Stimulated activated CD4-positive, alpha-beta T cell treated with anti-CD3 and anti-CD28 coated beads, Interleukin-1b, Interleukin-23, amount 100 ng/mL, for 48 hours (primary cell): ENCODE data around the gene KIF11.
"Not testable (repeated sequence)": the region's sequence is repeated elsewhere in the genome, so short reads cannot be mapped to it uniquely, and the experiment has no call there.

Experiments used
- DNase-seq: peaks from one replicate; pipeline ENCODE4 v3.0.0-alpha.2; 2020

The KIF11 gene

DNA sequence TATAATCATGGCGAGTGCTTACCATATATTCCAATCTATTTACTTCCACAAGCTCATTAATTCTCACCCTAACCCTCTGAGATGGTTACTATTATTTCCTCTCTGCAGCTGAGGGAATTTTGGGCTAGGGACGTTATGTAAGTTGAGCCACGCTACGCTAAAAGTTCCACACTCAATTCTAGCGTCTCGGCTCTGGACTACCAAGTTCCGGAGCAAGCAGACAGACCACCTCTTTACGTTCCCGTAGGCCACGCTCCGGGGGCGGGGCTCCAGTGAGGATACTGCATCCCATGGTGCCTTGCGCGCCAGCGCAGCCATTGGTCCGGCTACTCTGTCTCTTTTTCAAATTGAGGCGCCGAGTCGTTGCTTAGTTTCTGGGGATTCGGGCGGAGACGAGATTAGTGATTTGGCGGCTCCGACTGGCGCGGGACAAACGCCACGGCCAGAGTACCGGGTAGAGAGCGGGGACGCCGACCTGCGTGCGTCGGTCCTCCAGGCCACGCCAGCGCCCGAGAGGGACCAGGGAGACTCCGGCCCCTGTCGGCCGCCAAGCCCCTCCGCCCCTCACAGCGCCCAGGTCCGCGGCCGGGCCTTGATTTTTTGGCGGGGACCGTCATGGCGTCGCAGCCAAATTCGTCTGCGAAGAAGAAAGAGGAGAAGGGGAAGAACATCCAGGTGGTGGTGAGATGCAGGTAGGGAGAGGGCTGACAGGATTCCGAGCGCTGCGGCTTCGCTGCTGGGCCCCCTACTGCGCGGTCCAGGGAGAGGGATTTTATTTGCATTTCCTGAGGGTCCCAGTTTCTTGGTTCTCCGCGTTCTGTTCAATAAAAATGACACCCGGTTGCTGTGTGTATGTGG is at the start of gene KIF11:
KIF11 (plus strand) TSS at position 370 of the 858 bp plus-strand sequence; CDS start at position 616, 246 bp downstream.
- DNase-seq = peak; percentile 97

DNA sequence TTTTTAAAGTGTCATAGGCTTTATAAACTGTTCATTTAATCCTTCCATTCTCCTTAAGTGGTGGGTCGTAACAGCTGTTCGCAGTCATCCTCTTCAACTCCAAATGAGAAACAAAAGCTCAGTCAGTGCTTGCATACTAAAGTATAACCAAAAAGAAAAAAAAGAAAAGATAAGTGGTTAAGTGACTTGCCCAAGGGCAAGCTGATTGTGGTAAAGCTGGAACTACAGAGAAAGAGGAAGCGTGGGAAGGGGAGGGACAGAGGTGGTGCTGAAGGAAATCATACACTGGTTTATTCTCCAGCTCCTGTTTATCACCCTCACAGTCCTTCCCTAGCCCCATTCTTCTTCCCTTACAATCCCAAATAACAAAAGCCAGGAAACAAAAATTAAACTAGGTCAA is 48.6 kb upstream of the KIF11 start:
- DNase-seq = no peak

DNA sequence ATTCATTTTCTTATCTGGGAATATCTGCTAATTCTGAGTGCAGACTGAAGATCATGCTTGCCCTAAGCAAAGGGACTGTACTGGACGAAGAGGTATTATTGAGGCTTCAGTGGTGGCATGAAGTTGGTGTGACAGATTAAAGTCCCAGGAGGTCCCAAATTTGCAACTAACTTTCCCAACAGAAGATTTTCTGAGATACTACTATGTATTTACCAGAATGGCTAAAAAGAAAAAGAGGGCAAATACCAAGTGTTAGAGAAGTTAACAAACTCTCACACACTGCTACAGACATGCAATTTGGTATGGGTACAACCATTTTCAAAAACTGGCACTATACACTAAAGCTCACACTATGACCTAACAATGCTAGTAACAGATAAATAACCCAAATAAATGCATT is 47.4 kb upstream of the KIF11 start:
- DNase-seq = no peak

DNA sequence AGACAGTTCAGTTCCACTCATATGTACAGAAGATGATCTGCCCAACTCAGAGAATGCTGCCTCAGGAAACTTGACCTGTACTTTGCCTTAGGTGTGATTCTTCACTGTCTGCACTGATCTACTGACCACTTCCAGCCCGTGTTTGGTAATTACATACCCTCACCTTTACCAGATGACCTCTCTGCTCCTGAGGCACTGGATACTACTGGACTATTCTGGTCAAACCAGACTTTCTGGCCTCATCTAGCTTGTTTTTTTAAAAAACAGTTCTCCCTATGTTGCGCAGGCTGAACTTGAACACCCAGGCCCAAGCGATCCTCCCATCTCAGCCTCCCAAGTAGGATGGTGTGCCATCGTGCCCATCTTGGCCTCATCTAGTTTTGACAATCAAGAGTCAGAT is 45.3 kb upstream of the KIF11 start:
- no peak for DNase-seq

DNA sequence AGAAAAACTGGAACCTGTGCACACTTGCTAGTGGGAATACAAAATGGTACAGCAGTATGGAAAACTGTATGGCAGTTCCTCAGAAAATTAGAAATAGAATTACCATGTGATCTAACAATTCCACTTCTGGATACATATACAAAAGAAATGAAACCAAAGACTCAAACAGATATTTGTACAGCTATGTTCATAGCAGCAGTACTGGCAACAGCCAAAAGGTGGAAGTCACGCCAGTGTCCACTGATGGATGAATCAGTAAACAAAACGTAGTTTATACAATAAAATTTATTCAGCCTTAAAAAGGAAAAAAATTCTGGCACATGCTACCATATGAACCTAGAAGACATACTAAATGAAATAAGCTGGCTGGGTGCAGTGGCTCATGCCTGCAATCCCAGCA is 42.0 kb upstream of the KIF11 start:
- DNase-seq = no peak

DNA sequence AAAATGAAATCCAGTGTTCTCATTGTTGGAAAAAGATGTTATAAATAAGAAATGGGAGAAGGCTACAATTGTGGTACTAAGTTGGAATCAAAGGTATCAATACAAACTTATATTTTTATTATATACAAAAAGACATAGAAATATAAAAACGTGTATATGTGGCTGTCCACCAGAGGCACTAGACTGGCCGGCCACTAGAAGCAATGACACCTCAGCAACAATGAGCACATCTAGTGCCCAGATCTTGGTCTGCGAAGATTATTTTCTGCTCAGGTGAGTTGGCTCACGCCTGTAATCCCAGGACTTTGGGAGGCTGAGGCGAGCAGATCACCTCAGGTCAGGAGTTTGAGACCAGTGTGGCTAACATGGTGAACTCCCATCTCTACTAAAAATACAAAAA is 40.6 kb upstream of the KIF11 start:
- no peak for DNase-seq

DNA sequence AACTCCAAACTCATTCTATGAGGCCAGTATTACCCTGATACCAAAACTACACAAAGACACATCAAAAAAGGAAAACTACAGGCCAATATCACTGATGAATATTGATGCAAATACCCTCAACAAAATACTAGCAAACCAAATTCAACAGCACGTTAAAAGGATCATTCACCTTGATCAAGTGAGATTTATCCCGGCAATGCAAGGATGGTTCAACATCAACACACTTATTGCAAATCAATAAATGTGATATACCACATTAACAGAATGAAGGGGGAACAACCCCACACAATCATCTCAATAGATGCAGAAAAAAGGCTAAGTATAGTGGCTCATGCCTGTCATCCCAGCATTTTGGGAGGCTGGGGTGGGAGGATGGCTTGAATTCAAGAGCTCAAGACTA is 39.0 kb upstream of the KIF11 start:
- DNase-seq = no peak

DNA sequence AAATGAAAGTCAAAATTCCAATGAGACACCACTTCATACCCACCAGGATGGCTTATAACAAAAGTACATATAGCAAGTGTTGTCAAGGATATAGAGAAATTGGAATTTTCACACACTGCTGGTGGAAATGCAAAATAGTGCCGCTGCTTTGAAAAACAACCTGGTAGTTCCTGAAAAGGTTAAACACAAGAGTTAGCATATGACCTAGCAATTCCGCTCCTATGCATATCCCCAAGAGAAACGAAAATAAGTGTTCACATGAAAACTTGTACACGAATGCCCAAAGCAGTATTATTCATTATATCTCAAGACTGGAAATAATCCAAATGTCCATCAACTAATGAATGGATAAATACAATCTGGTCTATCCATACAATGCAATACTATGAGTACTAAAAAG is 33.9 kb upstream of the KIF11 start:
- DNase-seq = no peak

DNA sequence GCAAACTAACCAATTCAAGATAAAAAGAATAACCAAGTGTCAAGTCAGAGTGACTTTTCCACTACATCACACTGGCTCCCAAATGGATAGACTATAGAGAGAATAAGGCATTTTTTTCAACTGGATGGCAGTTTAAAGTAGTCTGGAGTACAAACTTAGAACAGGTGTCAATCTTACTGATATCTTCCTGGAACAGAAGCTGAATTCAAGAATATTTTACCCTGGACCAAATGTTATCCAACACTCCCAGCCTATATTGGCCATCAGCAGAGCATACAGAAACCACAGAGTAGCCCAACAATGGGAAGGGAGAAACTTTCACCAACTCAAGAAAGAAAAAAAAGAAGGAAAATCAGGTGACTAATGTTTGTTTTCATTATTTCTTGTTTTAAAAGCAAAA is 30.5 kb upstream of the KIF11 start:
- DNase-seq = no peak

DNA sequence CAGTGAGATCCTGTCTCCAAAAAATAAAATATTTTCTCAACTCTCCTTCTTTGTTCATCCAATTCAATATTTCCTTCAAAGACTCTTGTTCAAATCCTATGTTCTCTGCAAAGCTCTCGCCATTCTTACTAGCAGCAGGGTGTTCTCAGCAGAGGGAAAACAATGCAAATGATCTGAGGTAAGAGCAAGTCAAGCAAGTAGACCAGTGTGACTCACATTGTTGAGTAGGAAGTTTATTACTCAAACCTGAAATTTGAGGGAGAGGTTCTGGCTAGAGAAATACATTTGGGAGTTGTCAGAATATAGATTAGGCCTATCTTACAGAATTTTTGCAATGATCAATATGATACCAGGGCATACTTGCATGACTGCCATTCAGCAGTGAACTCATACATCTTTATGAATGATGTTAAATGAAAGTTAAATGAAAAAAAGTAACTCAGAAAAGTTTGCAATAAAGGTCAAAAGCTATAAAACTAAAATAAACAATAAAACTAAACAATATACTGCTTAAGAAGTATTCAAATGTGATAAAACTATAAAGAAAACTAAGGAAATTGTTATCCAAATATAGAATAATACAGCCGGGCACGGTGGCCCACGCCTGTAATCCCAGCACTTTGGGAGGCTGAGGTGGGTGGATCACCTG is 24.9 kb upstream of the KIF11 start:
- DNase-seq = no peak

DNA sequence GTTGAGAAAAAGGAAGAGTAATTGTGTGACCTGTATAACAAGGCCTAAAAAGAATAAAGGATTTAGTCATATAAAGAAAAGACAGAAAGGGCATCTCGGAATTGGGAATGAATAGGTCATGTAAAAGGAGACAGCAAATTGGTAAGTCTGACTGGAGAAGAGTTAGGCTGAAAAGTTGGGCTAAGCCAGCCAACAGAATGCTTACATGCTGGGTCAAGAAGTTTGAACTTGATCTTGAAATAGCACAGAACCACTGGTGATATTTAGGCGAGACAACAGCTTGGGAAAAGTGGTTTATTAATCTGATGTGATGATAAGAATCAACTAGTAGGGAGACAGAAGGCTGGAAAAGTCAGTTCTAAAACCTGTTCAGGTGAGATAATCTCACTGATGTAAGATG is 23.9 kb upstream of the KIF11 start:
- no peak for DNase-seq

DNA sequence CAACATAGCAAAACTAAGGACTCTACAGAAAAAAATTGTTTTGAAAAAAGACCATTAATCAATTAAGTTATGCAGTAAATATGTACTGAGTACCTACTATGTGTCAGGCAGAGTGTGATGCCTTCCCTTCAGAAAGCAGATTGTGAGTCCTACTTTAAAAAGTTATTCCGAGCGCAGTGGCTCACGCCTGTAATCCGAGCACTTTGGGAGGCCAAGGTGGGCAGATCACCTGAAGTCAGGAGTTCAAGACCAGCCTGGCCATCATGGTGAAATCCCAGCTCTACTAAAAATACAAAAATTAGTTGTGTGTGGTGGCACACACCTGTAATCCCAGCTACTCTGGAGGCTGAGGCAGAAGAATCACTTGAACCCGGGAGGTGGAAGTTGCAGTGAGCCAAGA is 23.3 kb upstream of the KIF11 start:
- not testable (repeated sequence) for DNase-seq

DNA sequence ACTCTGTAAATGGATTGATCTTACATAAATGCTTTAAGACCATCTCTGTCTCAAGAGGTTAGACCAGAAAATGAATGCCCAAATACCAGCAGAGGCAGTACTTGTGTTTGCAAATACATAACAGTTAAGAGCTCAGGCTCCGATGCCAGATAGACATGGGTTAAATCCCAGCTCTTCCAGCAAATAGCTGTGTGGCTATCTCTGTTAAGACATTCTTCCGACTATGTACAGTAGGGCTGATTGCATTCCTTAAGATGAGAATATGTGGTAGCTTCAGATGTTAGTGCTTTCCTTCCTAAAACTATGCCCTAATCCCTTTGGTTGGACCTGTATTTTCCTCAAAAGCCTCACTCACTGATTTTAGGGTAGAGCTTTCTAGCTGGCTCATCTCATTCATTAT is 21.3 kb upstream of the KIF11 start:
- DNase-seq = no peak

DNA sequence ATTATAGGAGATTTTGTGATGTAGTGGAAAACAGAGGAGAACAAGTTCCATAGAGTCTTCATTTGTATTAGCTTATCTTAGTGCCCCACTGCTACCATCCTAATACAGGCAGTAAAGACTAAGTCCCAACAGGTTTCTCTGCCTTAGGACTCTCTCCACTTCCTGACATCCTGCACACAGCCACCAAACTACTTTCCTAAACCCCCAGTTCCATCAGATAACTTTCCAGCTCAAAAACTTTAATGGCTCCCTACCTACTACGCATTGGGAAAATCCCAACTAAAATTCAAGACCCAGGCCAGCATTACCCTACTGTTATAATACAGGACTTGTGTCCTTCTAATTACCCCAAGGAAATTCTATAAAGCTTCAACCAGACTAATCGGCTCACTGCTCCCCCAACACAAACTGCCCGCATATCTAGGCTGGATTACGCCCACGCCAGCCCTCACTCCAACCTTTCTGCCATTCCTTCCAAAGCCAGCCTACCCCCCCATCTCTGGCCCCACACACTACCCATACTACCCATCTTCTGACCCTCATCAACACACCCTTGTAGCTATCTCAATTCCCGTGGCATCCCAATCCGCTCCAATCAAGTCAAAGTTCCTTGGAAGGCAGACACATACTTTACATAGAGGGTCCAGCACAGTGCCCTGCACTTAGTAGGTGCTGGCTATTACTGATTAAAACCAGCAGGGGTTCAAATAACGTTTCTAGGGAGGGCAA is 20.4 kb upstream of the KIF11 start:
- DNase-seq = no peak

DNA sequence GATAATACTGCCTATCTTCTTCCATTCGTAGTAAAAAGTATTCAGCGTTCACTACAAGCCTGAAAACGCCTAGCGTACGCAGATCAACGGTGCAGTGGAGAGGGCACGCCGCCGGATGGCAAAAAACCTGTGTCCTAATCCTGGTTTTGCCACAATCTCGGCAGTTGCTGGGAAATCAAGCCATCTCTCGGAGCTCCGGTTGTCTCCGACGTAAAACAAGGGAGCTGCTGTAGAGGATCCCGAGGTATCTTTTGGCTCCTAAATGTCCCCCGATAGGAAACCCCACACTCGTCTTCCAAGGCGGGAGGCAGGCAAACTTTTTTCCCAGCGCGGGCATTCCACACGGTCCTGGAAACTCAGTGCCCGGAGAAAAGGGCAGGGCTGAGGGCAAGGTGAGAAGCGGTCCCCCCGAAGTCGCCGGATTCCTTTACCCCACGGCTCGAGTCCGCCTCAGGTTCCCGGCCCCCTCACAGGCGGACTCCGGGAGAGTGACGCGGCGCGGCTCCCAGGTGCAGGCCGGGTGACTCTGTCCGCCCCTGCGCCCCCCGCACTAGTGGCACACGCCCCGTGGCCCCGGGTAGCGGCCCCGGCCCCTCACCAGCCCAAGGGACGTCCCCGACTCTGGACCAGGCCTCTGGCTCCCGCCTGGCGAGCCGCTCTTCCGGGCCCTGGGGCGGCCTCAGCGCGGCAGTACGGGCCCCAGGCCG is 19.7 kb upstream of the KIF11 start:
- peak; percentile 50 for DNase-seq

DNA sequence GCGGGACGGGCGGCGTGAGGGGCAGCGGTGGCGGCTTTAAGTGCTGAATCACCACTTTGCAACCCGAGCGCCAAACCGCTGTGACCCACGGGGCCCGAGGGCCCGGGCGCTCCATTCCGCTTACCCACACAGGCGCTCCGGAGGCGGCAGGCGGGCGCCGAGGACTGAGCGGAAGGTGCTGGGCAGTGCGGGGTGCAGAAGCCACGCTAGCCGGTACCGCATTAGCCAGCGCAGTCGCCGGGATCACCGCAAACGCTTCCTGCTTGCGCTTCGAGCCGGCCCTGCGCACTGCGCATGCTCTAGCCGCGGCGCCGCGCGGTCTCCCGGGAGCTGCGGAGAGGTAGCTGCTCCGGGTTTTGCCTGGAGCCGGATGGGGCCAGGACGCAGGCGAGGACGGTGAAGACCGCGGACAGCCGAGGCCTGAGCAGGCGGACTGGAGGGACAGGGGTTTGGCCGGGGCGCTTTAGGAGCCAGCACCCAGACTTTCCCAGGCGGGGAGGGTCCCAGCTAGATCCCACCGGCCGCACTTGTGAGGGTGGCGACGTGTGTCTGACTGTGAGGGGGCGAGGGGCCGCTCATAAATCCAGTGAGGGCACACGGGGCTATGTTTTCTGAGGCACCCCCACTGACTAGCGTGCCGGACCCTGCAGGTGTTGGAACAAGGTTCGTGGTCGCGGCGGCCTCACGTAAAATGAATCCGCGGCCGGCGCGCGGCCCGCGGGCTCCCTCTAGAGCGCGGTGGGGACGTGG is 19.0 kb upstream of the KIF11 start, which contains the start of gene IDE:
IDE (minus strand) TSS at position 296 of the 750 bp plus-strand sequence; CDS start at position 222, 74 bp downstream.
- peak; percentile 84 for DNase-seq

DNA sequence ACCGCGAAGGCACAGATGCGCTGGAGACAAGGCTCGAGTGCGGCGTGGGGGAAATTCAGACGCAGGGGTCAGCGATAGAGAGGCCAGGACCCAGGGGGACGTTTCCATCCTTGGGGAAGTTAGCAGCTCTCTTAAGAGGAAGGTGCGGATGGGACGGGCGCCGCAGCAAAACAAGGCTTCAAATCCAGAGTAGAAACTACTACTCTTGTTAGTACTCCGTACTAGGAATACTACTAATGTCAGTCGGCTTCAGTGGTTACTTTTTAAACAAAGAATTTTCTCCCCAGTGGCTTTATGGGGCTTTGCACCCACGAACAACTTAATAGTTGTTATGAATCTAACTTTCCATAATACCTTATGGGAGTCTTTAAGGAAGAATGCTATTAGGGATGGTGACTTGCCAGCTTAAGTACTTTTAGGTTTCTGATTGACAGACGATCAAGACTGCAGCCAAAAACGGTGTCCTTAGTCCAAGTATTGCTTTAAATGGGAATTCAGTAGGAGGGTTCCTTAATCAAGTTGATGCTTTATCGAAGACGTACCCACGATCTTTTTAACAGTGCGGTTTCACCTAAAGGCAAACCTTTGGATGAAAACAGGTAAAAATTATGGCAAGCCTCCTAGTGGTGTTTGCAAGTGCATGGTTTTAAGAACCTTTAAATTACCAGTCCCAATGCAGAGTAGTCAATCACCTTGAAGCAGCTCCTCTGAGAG is 18.2 kb upstream of the KIF11 start:
- no peak for DNase-seq

DNA sequence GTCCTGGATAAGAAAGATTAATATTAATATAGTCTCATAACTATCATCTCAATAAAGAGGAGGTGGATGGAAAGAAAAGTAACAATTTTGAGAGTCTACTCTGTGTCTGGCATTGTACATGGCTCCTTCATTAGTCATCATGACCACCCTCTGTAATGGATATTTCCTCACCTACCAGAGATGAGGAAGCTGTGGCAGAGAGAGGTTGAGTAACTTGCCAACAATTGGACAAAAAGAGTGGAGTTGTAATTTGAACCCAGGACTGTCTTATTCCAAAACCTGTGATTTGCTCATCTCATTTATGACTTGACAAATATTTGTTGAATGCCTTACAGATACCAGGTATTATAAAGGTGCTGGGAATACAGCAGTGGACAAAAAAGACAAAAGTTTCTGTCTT is 17.0 kb upstream of the KIF11 start:
- no peak for DNase-seq

DNA sequence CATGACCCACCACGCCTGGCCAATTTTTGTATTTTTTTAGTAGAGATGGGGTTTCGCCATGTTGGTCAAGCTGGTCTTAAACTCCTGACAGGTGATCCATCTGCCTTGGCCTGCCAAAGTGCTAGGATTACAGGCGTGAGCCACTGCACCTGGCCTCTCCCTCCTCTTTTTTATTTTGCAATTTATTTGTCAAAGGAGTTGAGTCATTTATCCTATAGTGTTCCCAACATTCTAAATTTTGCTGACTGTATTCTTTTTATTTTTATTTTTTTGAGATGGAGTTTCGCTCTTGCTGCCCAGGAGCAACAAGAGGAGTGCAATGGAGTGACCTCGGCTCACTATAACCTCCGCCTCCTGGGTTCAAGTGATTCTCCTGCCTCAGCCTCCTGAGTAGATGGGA is 10.6 kb upstream of the KIF11 start:
- not testable (repeated sequence) for DNase-seq

DNA sequence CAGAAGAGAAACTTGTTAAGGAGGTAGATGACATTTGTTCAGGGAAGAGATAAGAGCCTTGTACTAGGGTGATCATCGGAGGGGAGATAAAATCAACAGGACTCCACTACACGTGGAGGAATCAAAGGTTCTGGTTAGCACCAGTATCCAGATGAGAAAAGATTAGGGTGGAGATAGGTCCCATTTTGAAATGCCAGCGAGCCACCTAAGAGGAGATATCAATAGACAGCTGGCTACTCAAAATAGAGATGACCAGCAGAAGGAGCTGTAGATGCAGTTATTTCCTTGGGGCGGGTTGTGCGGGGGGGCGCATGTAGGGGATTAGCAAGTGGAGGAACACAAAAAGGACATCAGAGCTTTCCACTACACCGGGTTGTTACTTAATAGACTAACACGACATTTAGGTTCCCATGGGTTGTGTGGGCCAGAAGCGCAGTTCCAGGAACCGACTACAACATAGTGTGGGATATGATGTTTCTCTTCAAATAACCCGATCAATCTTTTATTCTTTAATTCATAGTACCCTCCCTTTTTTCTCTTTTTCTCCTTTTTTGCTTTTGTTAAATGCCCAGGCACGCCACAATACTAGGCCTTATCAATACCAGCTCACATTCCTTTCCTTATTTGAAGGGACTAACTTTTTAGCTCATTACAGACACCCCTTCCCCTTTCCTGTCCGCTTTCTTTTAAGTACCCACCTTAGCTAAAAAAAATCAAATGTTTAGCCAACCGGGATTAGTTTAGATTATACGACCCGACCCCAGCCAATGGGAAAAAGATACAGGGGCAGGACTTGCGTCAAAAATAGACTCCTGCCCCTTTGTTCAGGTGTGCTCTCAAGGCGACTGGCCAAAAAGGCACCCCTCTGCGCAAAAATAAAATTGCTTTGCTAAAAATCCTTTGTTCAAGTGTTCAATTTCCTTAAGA is 2.0 kb upstream of the KIF11 start:
- DNase-seq = peak; percentile 8
